ENCODE data around the gene RBFOX2. TPM values are rescaled to one million over a fixed set of nuclear protein-coding genes. Genes with fewer than 3 reads are reported as not detected.

Gene RBFOX2
- total and polyA plus RNA-seq, 10 of the 15 experiments (the other 5 are each of a cell fraction or from before 2014, with no cell fraction given) = 0.01 to 2.7 (median 0.17) TPM; not detected in 4

- TF ChIP-seq PRDM15 (CRISPR knock-in tag; IDR thresholded peaks at IDR 0.05) = no peak
- TF ChIP-seq ATF3 (IDR thresholded peaks at IDR 0.05; ENCODE audit: borderline replicate concordance, extremely low read depth, low read depth, low read length) = no peak
- no peak for TF ChIP-seq NBN (IDR thresholded peaks at IDR 0.05)
- TF ChIP-seq NFIC (IDR thresholded peaks at IDR 0.05; ENCODE audit: low read depth, low read length) = no peak
Measured at GRCh38 chr22:35743326-35743860, 285.2 kb downstream of the RBFOX2 start (continued).

- intact Hi-C loops (cut with micrococcal nuclease; ENCODE audit: unreplicated experiment) = loop anchor here (5.0 kb wide), 1 partner anchor 110 kb away; no protein-coding TSS in a partner anchor
- H3K9me3 ChIP-seq (replicated peaks; ENCODE audit: control insufficient read depth, insufficient read depth, low read length) = no peaks in the 10 kb centered on the region
- no peak for FAIRE-seq
- TF ChIP-seq HDAC2 (IDR thresholded peaks at IDR 0.05) = no peak
- no peak for TF ChIP-seq TCF12 (IDR thresholded peaks at IDR 0.05; ENCODE audit: low read depth, low read length)
- no peak for TF ChIP-seq TCF7 (IDR thresholded peaks at IDR 0.05; ENCODE audit: borderline replicate concordance)
- TF ChIP-seq SMARCA5 (IDR thresholded peaks at IDR 0.05) = no peak
- TF ChIP-seq SKIL (IDR thresholded peaks at IDR 0.05; ENCODE audit: low read depth, poor library complexity, severe bottlenecking) = no peak
- no peak for TF ChIP-seq EZH2 (IDR thresholded peaks at IDR 0.05; ENCODE audit: borderline replicate concordance, control insufficient read depth, low read depth, low read length)
- no peak for TF ChIP-seq PRDM15 (CRISPR knock-in tag; IDR thresholded peaks at IDR 0.05)
- no peak for TF ChIP-seq TAF1 (IDR thresholded peaks at IDR 0.05; ENCODE audit: borderline replicate concordance, low read depth, low read length)
Measured at GRCh38 chr22:35742342-35743100, 286.1 kb downstream of the RBFOX2 start.

More at GRCh38 chr22:35742342-35743100, 286.1 kb downstream of the RBFOX2 start:
- Histone ChIP-seq H3K4me2 (ENCODE audit: control insufficient read depth, insufficient read depth) (no peak overlapping the region), H3K36me3 (ENCODE audit: control insufficient read depth in 2 of 2, insufficient read depth in 2 of 2, low read length in 1 of 2) (no peaks in the 10 kb centered on the region), H3K27ac (ENCODE audit: control insufficient read depth, insufficient read depth) (no peak overlapping the region), H3K27me3 (replicated peaks in 1 of 2; ENCODE audit: control insufficient read depth in 2 of 2, insufficient read depth in 2 of 2, low read length in 1 of 2) (peaks cover 0 to 5% of the 10 kb centered on the region in 2 experiments; a peak in 3 of 4 replicates), H3K4me1 (ENCODE audit: control insufficient read depth, insufficient read depth, low read length) (no peaks in the 10 kb centered on the region), H3K9ac (ENCODE audit: control insufficient read depth, insufficient read depth, low read length) (no peak overlapping the region), H4K20me1 (ENCODE audit: control insufficient read depth, insufficient read depth) (no peaks in the 10 kb centered on the region), H3K4me3 (no peak overlapping the region), H2AFZ (ENCODE audit: control insufficient read depth, low read depth, low read length) (no peak overlapping the region), H3K79me2 (ENCODE audit: control insufficient read depth, insufficient read depth, low read length) (no peaks in the 10 kb centered on the region)
- ChIA-PET SMC1A (ENCODE audit: uncharacterized antibody, unreplicated experiment) (no interaction called here), RAD21 (ENCODE audit: unreplicated experiment) (interaction anchor here (1.3 kb wide), 1 partner anchor 10 kb away, joined by 3 read pairs; no protein-coding TSS in a partner anchor), POLR2A (no interaction called here), CTCF (interaction anchor here (4.2 kb wide), 1 partner anchor 8 kb away, joined by 11 read pairs; no protein-coding TSS in a partner anchor)
- in situ Hi-C loops (cut with MboI) = no loop called here
- DNase-seq (ENCODE audit: low read depth, low spot score) (no peak), ATAC-seq (no peak)
- 35% methylated on average over 9 of the region's 9 CpGs for WGBS (ENCODE audit: insufficient coverage, insufficient replicate concordance, low lambda C conversion rate, missing lambda C conversion rate)
- no TSS peak for BruUV-seq (replicated peaks)

All from GM12878 (cell line).